Retinal pigment epithelial cell (primary cell): Measurements from ENCODE around the gene MESP2.
"Not testable (repeated sequence)": the region's sequence is repeated elsewhere in the genome, so short reads cannot be mapped to it uniquely, and the experiment has no call there.

Experiments used
- DNase-seq: peaks from one replicate; pipeline ENCODE4 v3.0.0-alpha.2; 2010; ENCODE audit warnings: low read depth
- H3K4me3 ChIP-seq: 2 replicates; pipeline ENCODE4 v1.5.1; 2011; ENCODE audit warnings: mild to moderate bottlenecking, low read length, control low read depth, moderate library complexity
- TF ChIP-seq, protein P1 (sequence below): conservative IDR thresholded peaks from 2 replicates; pipeline ENCODE4 v1.5.1; 2011; ENCODE audit warnings: low read depth, low read length, control low read depth, inconsistent platforms

The MESP2 gene

DNA sequence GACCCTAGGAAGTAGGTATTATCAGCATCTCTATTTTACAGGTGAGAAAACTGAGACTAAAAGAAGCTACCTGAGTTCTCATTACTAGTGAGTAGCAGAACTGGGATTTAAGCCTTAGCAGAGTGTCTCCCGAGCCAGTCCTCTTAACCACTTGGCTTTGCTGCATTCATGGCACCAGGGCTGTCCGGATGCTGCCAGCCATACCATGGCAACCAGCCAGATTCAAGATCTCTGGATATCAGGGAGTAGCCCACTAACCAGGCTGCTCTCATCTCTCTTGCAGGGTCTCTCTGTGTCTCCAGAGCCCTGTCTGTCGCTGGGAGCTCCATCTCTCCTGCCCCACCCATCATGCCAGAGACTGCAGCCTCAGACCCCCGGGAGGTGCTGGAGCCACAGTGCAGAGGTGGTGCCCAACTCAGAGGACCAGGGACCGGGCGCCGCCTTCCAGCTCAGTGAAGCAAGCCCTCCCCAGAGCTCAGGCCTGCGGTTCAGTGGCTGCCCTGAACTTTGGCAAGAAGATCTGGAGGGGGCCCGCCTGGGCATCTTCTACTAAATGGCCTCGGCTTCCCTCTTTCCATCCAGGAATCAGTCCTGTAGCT is 1.7 kb downstream of the MESP2 start:
- TF ChIP-seq, protein P1, sequence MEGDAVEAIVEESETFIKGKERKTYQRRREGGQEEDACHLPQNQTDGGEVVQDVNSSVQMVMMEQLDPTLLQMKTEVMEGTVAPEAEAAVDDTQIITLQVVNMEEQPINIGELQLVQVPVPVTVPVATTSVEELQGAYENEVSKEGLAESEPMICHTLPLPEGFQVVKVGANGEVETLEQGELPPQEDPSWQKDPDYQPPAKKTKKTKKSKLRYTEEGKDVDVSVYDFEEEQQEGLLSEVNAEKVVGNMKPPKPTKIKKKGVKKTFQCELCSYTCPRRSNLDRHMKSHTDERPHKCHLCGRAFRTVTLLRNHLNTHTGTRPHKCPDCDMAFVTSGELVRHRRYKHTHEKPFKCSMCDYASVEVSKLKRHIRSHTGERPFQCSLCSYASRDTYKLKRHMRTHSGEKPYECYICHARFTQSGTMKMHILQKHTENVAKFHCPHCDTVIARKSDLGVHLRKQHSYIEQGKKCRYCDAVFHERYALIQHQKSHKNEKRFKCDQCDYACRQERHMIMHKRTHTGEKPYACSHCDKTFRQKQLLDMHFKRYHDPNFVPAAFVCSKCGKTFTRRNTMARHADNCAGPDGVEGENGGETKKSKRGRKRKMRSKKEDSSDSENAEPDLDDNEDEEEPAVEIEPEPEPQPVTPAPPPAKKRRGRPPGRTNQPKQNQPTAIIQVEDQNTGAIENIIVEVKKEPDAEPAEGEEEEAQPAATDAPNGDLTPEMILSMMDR = no peak
- H3K4me3 ChIP-seq = no peak overlapping the region
- DNase-seq = no peak

DNA sequence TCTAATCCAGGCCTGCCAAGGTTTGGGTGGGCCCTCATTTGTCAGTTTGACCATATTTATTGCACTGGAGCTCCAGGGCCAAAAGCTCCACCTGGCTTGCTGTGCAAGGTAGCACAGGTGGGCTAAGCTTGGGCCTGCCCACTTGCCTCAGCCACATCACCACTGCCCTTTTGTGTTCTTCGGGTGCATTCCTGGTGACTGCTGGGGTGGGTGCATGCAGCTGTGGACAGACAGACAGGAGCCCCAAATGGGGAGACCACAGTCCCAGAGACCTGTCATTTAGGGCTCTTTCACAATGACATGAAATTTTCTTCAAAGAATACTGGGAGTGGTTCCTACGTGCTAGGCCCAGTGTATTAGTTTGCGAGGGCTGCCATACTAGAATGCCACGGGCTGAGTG is 2.7 kb downstream of the MESP2 start:
- TF ChIP-seq, protein P1 = no peak
- DNase-seq = no peak
- H3K4me3 ChIP-seq = no peak overlapping the region

DNA sequence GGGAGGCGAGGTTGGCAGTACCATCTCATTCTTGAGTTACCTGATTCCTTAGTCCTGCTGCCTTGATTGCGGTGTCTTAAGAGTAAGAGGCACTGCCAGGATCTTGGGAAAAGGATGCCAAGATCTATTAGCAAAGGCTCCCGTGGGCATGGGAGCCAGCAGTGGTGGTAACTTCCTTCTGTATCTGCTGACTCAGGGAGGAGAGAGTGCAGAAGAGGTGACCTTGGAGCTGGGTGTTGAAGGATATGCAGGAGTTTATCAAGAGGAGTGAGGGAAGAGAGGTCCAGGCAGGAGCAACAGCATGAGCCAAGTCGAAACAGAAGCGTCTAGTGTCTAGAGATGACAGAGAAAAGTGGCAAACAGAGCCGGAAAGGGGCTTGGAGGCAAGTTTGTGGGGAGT is 4.5 kb downstream of the MESP2 start:
- TF ChIP-seq, protein P1 = no peak
- DNase-seq = no peak
- no peak overlapping the region for H3K4me3 ChIP-seq

- H3K4me3 ChIP-seq = no peak overlapping the region
- TF ChIP-seq, protein P1 = no peak
- no peak for DNase-seq
Observed at GRCh38 chr15:89781055-89781454, 4.9 kb downstream of the MESP2 start.

GRCh38 chr15:89781891-89782618 is 5.9 kb downstream of the MESP2 start:
- no peak for DNase-seq
- TF ChIP-seq, protein P1 = no peak

GRCh38 chr15:89782619-89782950 is 6.5 kb downstream of the MESP2 start:
- DNase-seq, H3K4me3 ChIP-seq: not testable (repeated sequence)

More at GRCh38 chr15:89781891-89782618, 5.9 kb downstream of the MESP2 start:
- H3K4me3 ChIP-seq = no peak overlapping the region

DNA sequence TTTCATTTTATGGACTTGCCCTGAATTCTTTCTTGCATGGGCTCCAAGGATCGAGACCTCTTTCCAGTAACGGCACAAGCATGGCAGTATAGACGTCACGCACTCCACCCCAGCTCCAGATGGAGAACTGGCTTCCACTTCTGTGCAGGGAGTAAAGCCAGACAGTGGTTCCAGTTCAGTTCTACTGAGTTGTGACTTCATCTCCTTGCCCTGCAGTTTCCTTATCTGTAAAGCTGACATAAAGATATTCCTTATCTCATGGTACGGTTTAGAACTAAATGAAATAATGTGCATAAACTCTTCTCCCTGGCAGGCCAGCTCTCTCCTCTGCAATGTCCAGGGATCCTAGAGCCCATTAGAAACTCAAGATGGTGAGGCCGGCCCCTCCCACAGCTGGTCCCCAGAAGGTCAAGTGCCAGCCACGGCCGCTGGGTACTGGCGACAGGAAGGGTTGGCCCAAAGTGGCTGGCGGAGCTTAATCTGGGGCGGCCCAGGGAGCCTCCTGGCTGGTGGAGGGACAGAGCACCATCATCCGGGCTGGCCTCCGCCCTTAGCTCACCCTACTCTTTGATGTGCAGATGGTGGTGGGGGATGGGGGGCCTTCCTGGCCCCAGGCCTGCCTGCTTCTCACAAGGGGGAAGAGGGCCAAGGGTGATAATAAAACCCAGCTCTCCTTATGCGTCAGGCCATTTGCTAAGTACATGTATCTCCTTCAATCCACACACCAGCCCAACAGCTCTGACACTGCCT is 7.2 kb downstream of the MESP2 start:
- TF ChIP-seq, protein P1 = no peak
- no peak overlapping the region for H3K4me3 ChIP-seq
- DNase-seq = no peak
